CD4-positive, alpha-beta memory T cell (primary cell): ENCODE measurements around the gene SLC25A4. TPM values are rescaled to one million over a fixed set of nuclear protein-coding genes. Genes with fewer than 3 reads are reported as not detected.

Experiments used
- CTCF ChIA-PET: fragments of 350-600 bp; sonication (Branson Sonifier 250); formaldehyde crosslinking; loops from one replicate; lab custom pipeline; 2021; ENCODE audit warnings: inconsistent platforms; ENCODE audit not compliant: partially characterized antibody; lab: Charles Lee
- POLR2A ChIA-PET: fragments of 350-600 bp; sonication (Branson Sonifier 250); formaldehyde crosslinking; loops from one replicate; lab custom pipeline; 2021; ENCODE audit not compliant: partially characterized antibody; lab: Charles Lee
- DNase-seq, 5 donors: peaks; one replicate each; pipeline versions ENCODE4 v3.0.0 to v3.0.0-alpha.2; 2020 to 2022; ENCODE audit warnings: mixed read lengths in 1 of 5
- H3K27ac ChIP-seq: one replicate; pipeline ENCODE4 v1.7.0; 2013; ENCODE audit warnings: low read depth, low read length
- H3K27me3 ChIP-seq: 2 replicates; pipeline ENCODE4 v1.7.0; 2013; ENCODE audit warnings: mild to moderate bottlenecking, low read length, moderate library complexity; ENCODE audit not compliant: insufficient read depth
- H3K36me3 ChIP-seq: 2 replicates; pipeline ENCODE4 v1.7.0; 2013; ENCODE audit warnings: mild to moderate bottlenecking, low read length, moderate library complexity; ENCODE audit not compliant: insufficient read depth
- H3K4me1 ChIP-seq: 2 replicates; pipeline ENCODE4 v1.7.0; 2013; ENCODE audit warnings: mild to moderate bottlenecking, low read length, moderate library complexity; ENCODE audit not compliant: insufficient read depth
- H3K4me3 ChIP-seq, 2 donors: one replicate each; pipeline ENCODE4 v1.7.0; 2013; ENCODE audit warnings: low read length in 2 of 2, mild to moderate bottlenecking in 1 of 2
- H3K9me3 ChIP-seq, 2 donors: one replicate each; pipeline ENCODE4 v1.7.0; 2013; ENCODE audit warnings: low read length in 2 of 2, control low read depth in 1 of 2; ENCODE audit not compliant: control insufficient read depth in 1 of 2
- H3K27ac Mint-ChIP-seq, 7 donors: one replicate each; pipeline ENCODE4 v1.8.0; 2020 to 2021; ENCODE audit warnings: mixed read lengths in 7 of 7, mild to moderate bottlenecking in 6 of 7, inconsistent platforms in 3 of 7, moderate library complexity in 3 of 7
- H3K27me3 Mint-ChIP-seq, 2 donors: one replicate each; pipeline ENCODE4 v1.8.0; 2020 to 2021; ENCODE audit warnings: mixed read lengths in 2 of 2
- H3K36me3 Mint-ChIP-seq, 2 donors: one replicate each; pipeline ENCODE4 v1.8.0; 2020 to 2021; ENCODE audit warnings: mixed read lengths in 2 of 2, inconsistent platforms in 1 of 2, mild to moderate bottlenecking in 1 of 2
- H3K4me1 Mint-ChIP-seq, 4 donors: one replicate each; pipeline ENCODE4 v1.8.0; 2020 to 2021; ENCODE audit warnings: mixed read lengths in 4 of 4, mild to moderate bottlenecking in 1 of 4
- H3K4me3 Mint-ChIP-seq, 8 donors: one replicate each; pipeline ENCODE4 v1.8.0; 2020 to 2021; ENCODE audit warnings: mixed read lengths in 8 of 8, mild to moderate bottlenecking in 7 of 8, moderate library complexity in 6 of 8, inconsistent platforms in 3 of 8
- H3K9me3 Mint-ChIP-seq, 8 donors: one replicate each; pipeline ENCODE4 v1.8.0; 2020 to 2021; ENCODE audit warnings: mixed read lengths in 8 of 8, mild to moderate bottlenecking in 5 of 8, inconsistent platforms in 3 of 8, moderate library complexity in 1 of 8
- intact Hi-C: fragments of 100-400 bp; cut with micrococcal nuclease; formaldehyde crosslinking; loops from one replicate; pipeline ENCODE4 v1.15.1; 2023
- polyA plus RNA-seq, 2 donors: library from polyadenylated mRNA; unstranded; fragments of 300-500 nt; fragmentation: Illumina TruSeq; gene quantifications; one replicate each; pipeline ENCODE4 v1.2.3, GENCODE V29; 2021
- total RNA-seq, 2 experiments: library from RNA; stranded (reverse); gene quantifications; one replicate each; pipeline ENCODE4 v1.2.3, GENCODE V29; 2021

The SLC25A4 gene
- total RNA-seq (1 to 10 TPM; 6.4 to 7.2 TPM), polyA plus RNA-seq (1 to 10 TPM; 7.8 to 9.0 TPM)

GRCh38 chr4:185142912-185143600 lies at the start of gene SLC25A4:
Gene SLC25A4, plus strand, starts transcription at chr4:185143266. Its CDS starts 107 bp downstream, at chr4:185143373.
- Mint-ChIP-seq H3K4me1 (peaks cover 8 to 24% (median 16%) of the 10 kb centered on the region in 4 donors), H3K27me3 (peaks cover 8 to 13% of the 10 kb centered on the region in 2 donors), H3K4me3 (peak within 1 kb of the TSS; percentile 87 to 98 (median 90)), H3K36me3 (peaks cover 0 to 2% of the 10 kb centered on the region in 2 donors), H3K27ac (peak within 1 kb of the TSS in 6 of 7 donors; percentile 69 to 89 (median 83)), H3K9me3 (no peaks in the 10 kb centered on the region)
- POLR2A ChIA-PET: interaction anchor here (0.7 to 2.8 kb wide), 16 partner anchors 9 to 1048 kb away, joined by 3 to 14 read pairs (median 4); partner anchors contain the start of genes ANKRD37, CENPU, CYP4V2 and LRP2BP
- intact Hi-C loops: loop anchor here (2.0 to 5.0 kb wide), 2 partner anchors 40 to 254 kb away; partner anchors contain the start of genes ANKRD37 and LRP2BP
- peaks cover 15% of the 10 kb centered on the region for H3K4me1 ChIP-seq
- H3K27ac ChIP-seq: peak within 1 kb of the TSS; percentile 26
- H3K36me3 ChIP-seq: no peaks in the 10 kb centered on the region
- peak; percentile 77 to 83 (median 81) for DNase-seq
- no peaks in the 10 kb centered on the region for H3K9me3 ChIP-seq
- peak within 1 kb of the TSS; percentile 40 to 57 for H3K4me3 ChIP-seq
- CTCF ChIA-PET: interaction anchor here (0.9 to 7.3 kb wide), 11 partner anchors 8 to 111 kb away, joined by 3 to 45 read pairs (median 3); no protein-coding TSS in a partner anchor
- peaks cover 6% of the 10 kb centered on the region for H3K27me3 ChIP-seq

- H3K4me1 ChIP-seq: no peaks in the 10 kb centered on the region
- no peak overlapping the region for H3K4me3 ChIP-seq
- no peak for DNase-seq
- no peaks in the 10 kb centered on the region for H3K9me3 ChIP-seq
- CTCF ChIA-PET: interaction anchor here (1.0 to 1.2 kb wide), 3 partner anchors 41 to 88 kb away, joined by 3 read pairs; no protein-coding TSS in a partner anchor
- Mint-ChIP-seq H3K27ac (no peak overlapping the region), H3K27me3 (peaks cover 9 to 22% of the 10 kb centered on the region in 2 donors), H3K36me3 (no peaks in the 10 kb centered on the region), H3K4me3 (no peak overlapping the region), H3K4me1 (no peaks in the 10 kb centered on the region), H3K9me3 (peaks cover 0 to 2% (median 0%) of the 10 kb centered on the region in 8 donors)
- POLR2A ChIA-PET: no interaction called here
- H3K27ac ChIP-seq: no peak overlapping the region
- intact Hi-C loops: loop anchor here (10.0 kb wide), 1 partner anchor 1249 kb away; no protein-coding TSS in a partner anchor
- H3K36me3 ChIP-seq: no peaks in the 10 kb centered on the region
- no peaks in the 10 kb centered on the region for H3K27me3 ChIP-seq
Measured at GRCh38 chr4:185093603-185094002, 49.5 kb upstream of the SLC25A4 start.

GRCh38 chr4:185096032-185096653 lies 46.9 kb upstream of the SLC25A4 start:
- ChIA-PET CTCF (interaction anchor here (0.6 to 2.4 kb wide), 14 partner anchors 10 to 844 kb away, joined by 3 to 13 read pairs (median 4); no protein-coding TSS in a partner anchor), POLR2A (no interaction called here)
- Histone ChIP-seq H3K27ac (no peak overlapping the region), H3K27me3 (no peaks in the 10 kb centered on the region), H3K9me3 (no peaks in the 10 kb centered on the region), H3K36me3 (no peaks in the 10 kb centered on the region), H3K4me1 (no peaks in the 10 kb centered on the region), H3K4me3 (no peak overlapping the region)
- Mint-ChIP-seq H3K4me3 (no peak overlapping the region), H3K36me3 (no peaks in the 10 kb centered on the region), H3K27ac (no peak overlapping the region), H3K27me3 (peaks cover 17 to 25% of the 10 kb centered on the region in 2 donors), H3K9me3 (peaks cover 0 to 2% (median 0%) of the 10 kb centered on the region in 8 donors), H3K4me1 (no peaks in the 10 kb centered on the region)
- intact Hi-C loops: loop anchor here (1.0 to 10.0 kb wide), 3 partner anchors 57 to 1251 kb away; no protein-coding TSS in a partner anchor
- DNase-seq: peak in 4 of 5 donors; percentile 12 to 18 (median 14)

- Mint-ChIP-seq H3K36me3 (no peaks in the 10 kb centered on the region), H3K4me1 (no peaks in the 10 kb centered on the region), H3K4me3 (no peak overlapping the region), H3K9me3 (no peaks in the 10 kb centered on the region), H3K27ac (no peak overlapping the region), H3K27me3 (peaks cover 21 to 26% of the 10 kb centered on the region in 2 donors)
- DNase-seq: no peak
- Histone ChIP-seq H3K27ac (no peak overlapping the region), H3K9me3 (no peaks in the 10 kb centered on the region), H3K36me3 (no peaks in the 10 kb centered on the region), H3K4me1 (no peaks in the 10 kb centered on the region), H3K27me3 (no peaks in the 10 kb centered on the region), H3K4me3 (no peak overlapping the region)
- ChIA-PET POLR2A (no interaction called here), CTCF (interaction anchor here (0.8 to 1.5 kb wide), 5 partner anchors 12 to 353 kb away, joined by 3 to 4 read pairs (median 3); no protein-coding TSS in a partner anchor)
- intact Hi-C loops: loop anchor here (10.0 kb wide), 1 partner anchor 1254 kb away; no protein-coding TSS in a partner anchor
Measured at GRCh38 chr4:185098474-185098873, 44.6 kb upstream of the SLC25A4 start.

- no peaks in the 10 kb centered on the region for H3K9me3 Mint-ChIP-seq
- H3K4me3 ChIP-seq: no peak overlapping the region
- H3K36me3 Mint-ChIP-seq: no peaks in the 10 kb centered on the region
- no peak overlapping the region for H3K4me3 Mint-ChIP-seq
- CTCF ChIA-PET: no interaction called here
- H3K4me1 Mint-ChIP-seq: no peaks in the 10 kb centered on the region
- H3K36me3 ChIP-seq: no peaks in the 10 kb centered on the region
- no peaks in the 10 kb centered on the region for H3K9me3 ChIP-seq
- H3K27me3 ChIP-seq: no peaks in the 10 kb centered on the region
- POLR2A ChIA-PET: no interaction called here
- no peak overlapping the region for H3K27ac Mint-ChIP-seq
- intact Hi-C loops: loop anchor here (10.0 kb wide), 1 partner anchor 1254 kb away; no protein-coding TSS in a partner anchor
- no peak overlapping the region for H3K27ac ChIP-seq
- DNase-seq: no peak
- H3K4me1 ChIP-seq: no peaks in the 10 kb centered on the region
- H3K27me3 Mint-ChIP-seq: peaks cover 20 to 25% of the 10 kb centered on the region in 2 donors
Measured at GRCh38 chr4:185099024-185099682, 43.9 kb upstream of the SLC25A4 start.

GRCh38 chr4:185099940-185100339 lies 43.1 kb upstream of the SLC25A4 start:
- intact Hi-C loops: loop anchor here (10.0 kb wide), 1 partner anchor 1255 kb away; no protein-coding TSS in a partner anchor
- Histone ChIP-seq H3K9me3 (no peaks in the 10 kb centered on the region), H3K27me3 (no peaks in the 10 kb centered on the region), H3K36me3 (no peaks in the 10 kb centered on the region), H3K4me3 (no peak overlapping the region), H3K4me1 (no peaks in the 10 kb centered on the region), H3K27ac (no peak overlapping the region)
- Mint-ChIP-seq H3K9me3 (no peaks in the 10 kb centered on the region), H3K4me1 (no peaks in the 10 kb centered on the region), H3K4me3 (no peak overlapping the region), H3K27ac (no peak overlapping the region), H3K36me3 (no peaks in the 10 kb centered on the region), H3K27me3 (peaks cover 20 to 25% of the 10 kb centered on the region in 2 donors)
- no peak for DNase-seq
- POLR2A ChIA-PET: no interaction called here
- CTCF ChIA-PET: no interaction called here
